ENCODE results near the gene SLC2A4.
A peak's percentile ranks its signal among the peaks of the same experiment; 100 is the strongest.
"Not testable (repeated sequence)": the region's sequence is repeated elsewhere in the genome, so short reads cannot be mapped to it uniquely, and the experiment has no call there.

The SLC2A4 gene

GRCh38 chr17:7281074-7281952 is at the start of gene SLC2A4:
SLC2A4 (plus strand) TSS chr17:7281718; CDS start chr17:7281935, 217 bp downstream.
- DNase-seq, result peak; percentile 93

DNA sequence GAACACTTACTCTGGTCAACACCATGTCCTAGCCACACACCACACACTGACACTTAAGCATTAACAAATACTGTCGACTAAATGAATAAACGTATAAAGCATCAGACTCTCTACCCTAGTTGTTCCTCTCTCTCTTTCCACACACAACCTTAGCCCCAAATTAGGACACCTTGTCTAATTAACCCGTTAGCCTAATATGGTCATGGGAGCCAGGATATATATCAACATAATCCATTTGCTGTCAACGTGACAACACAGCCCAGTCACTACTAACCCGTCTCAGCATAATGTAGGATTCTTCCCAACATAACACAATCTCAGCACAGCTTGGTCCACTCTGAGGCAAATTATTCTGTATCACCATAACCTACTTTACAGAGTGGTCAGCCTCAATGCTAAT is 49.4 kb upstream of the SLC2A4 start:
- DNase-seq, result no peak

DNA sequence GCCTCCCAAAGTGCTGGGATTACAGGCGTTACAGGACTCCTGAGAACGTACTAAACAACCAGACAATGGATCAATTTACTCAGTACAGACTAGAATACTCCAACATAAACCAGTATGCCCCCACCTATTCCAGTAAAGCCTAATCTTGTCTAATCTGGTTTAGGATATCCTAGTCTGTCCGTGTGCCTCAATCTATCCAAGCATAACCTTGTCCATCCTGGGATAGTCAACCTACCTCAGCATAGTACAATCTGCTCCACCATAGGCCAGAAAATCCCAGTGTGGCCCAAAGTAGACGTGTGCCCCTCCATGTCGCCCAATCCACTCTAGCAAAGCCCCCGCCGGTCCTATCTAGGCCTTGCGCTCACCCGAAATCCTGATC is 47.8 kb upstream of the SLC2A4 start:
- DNase-seq, result no peak

DNA sequence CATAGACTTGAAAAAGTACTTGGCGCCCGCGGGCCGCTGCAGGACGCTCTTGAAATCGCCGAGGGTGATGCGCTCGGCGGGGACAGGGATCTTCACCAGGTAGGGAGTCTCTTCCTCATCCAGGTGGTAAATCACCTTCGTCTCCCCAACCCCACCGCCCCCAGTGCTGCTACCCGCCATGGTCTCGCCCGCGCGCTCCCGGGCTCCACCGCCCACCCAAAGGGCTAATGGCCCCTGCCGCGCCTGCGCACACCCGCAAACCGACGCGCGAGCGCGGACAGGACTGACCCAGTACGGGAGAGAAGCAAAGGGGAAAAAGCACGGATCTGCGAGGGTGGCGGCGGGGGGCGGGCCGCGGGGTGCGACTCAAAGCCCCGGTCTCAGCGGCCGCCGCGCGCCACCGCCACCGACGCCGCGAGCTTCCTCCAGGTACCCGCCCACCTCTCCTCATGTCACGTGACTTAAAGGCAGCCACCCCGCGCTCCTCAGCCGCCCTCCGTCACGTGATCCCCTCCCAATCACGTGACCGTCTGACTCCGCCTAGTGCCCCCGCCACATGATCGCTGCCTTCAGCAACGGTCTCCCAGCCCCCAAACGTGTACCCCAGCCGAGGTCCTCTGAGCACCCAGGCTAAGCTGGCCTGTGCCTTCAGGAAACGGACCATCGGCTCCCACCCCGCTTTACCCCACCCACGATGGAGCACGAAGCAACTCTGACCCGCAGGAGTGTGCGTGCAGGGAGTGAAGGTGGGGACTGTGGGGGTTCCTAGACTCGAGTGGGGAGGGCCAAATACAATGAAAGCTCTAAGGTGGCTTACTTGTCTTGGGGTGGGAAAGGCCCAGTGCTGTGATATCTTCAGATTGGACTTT is 47.2 kb upstream of the SLC2A4 start, which contains the start of gene DVL2:
DVL2 (minus strand) TSS at position 435 of the 869 bp plus-strand sequence; CDS start at position 180, 255 bp downstream.
- DNase-seq, result peak; percentile 97

DNA sequence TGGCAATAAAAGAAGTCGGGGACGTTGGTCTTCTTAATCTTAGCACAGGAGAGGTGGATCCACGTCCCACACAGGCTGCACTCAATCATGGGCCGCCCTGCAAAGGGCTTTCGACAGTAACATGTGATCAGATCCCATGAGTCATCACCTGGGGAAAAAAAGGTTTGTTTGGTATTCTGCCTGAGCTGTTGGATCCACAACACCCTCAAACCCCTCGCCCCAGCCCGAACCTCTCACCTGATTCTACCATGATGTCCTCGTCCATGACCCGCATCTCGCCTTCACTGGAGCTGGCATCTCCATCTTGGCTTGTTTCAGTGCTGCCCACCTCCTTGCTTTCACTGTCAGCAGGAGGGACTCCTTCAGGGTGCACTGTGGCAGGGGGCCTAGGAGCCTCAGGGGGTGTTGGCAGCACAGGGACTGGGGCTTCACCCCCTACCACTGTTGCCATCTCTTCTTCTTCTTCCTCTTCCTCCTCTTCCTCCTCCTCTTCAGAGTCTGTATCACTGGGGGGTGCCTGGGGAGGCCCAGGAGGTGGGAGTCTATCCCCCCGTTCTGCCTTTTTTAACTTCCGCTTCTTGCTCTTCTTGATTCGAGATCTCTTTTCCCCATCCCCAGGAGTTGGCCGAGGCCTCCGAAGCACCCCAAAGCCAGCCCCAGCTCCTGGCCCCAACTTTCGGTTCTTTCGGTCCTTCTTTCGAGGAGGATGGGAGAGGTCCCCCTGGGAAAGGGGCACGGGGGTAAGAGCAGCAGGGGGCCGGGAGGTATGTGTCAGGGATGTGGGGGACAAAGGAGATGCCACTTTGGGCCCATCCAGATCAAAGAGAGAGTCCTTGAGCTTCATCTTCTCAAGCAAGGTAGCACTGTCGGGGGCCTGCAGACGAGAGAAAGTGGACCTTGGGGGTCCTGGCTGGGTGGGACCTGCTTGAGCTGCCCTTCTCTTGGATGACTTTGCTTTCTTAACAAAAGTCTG is 45.5 kb upstream of the SLC2A4 start:
- peak; percentile 25 for DNase-seq

- no peak for DNase-seq
Measured at GRCh38 chr17:7236808-7237207, 44.7 kb upstream of the SLC2A4 start.

DNA sequence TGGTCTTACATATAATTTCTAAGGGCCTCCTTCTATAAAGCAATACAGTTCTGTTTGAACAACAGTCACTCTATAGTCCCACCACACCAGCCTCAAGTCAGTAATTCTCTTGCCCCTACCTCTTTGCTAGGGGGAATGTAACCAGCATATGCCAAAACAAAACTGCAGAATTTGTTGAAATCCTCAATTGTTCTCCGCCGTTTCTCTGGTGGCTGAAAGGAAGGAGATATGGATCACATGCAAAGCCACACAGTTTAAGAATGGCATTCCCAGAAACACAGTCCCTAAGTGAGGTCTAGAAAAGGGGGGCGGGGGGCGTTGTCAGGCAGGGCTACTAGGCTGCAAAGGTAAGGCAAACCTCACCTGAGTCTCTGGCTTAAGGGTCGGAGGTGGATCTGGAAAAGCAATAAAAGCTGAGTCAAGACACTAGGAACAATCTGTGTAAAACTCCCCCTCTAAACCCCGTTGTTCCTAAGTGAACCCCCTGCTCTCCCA is 44.2 kb upstream of the SLC2A4 start:
- no peak for DNase-seq

GRCh38 chr17:7237761-7238419 is 43.6 kb upstream of the SLC2A4 start:
- peak; percentile 84 for DNase-seq

- peak; percentile 62 for DNase-seq
Measured at GRCh38 chr17:7238420-7239090, 43.0 kb upstream of the SLC2A4 start.

DNA sequence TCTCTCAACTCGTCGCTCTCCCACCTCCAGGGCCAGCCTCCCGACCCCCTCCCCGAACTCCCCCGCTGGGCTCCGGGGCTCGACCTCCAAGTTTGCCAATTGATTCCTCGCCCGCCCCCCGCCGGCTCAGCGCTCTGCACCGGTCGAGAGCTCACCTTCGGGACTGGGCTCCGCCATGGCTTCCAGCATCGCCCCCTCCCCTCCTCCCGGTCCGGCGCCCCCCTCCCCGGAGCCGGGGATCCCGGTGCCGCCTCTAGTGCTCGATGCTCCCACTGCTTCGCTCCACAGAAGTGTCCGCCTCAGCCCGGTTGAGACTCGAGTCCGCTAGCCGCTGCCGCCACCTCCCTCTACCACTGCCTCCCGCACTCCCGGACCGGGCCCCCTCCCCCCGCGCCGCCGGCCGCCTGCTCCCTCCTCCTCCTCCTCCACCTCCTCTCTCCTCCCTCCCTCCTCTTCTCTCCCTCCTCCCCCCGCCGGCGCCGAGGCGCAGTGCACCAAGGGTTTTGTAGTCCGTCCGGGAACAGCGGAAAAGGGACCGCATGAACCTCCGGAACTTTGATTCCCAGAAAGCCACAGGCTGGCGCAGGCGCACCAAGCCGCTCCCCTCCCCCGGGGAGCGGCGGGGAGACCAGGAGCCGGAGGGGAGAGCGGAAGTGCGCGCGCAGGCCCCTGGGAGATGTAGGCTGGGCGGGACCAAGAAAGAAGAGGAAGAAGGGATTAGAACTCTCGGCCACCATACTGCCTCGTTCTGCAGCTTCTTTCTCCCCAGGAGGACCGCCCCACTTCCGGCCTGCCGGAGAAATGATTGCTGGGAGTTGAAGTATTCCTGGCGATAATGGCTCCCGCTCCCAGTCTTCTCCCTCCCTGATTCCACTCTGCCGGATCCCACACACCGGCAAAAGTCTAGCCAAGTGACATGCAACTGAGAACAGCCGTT is 42.2 kb upstream of the SLC2A4 start, which contains the start of gene PHF23:
PHF23 (minus strand) TSS at position 367 of the 937 bp plus-strand sequence; CDS start at position 189, 178 bp downstream.
- DNase-seq, result peak; percentile 100

DNA sequence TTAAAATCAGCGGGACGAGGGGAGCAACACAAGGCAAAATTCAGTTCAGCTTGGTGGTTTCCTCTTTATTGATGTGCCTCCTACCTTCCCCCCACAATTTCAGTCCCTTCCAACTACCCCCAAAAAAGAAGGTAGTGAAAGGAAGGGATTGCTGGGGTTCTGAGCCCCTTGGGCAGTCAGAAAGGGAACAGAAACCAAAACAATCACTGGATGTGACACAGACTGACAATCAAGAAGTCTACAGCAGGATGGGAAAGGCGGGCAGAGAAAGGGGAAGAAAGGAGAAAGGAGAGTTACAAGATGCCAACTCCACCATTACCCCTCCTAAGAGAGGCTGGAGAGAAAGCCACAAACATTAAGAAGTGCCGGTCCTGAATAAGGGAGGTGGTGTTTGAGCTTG is 41.1 kb upstream of the SLC2A4 start:
- DNase-seq, result no peak

DNA sequence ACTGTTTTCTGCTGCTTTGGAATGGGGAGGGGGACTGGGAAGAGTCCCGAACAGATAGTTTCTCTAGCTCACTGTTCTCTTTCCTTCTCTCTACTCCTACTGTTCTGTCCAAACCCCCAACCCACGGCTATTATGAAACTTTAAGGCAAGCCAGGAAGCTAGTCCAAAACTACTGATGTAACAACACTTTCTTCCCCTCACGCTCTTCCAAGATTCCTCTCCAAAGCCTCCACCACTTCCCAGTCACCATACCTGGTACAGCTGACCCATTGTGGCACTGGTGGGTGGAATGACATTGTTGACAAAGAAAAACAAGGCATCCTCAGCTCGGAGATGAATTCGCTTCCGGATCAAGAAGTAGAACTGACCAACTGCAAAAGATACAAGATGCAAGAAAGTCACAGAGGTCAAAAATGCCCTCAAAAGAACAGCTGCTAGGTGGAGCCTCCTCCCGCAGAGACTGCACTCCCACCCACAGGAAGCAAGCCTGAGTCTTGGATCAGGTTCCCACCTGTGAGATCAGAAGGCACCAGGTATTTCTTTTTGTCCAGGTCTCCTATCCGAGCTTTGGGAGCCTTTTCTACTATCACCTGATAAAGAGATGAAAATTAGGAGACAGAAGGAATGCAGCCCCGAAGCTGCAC is 40.3 kb upstream of the SLC2A4 start:
- DNase-seq, result no peak

DNA sequence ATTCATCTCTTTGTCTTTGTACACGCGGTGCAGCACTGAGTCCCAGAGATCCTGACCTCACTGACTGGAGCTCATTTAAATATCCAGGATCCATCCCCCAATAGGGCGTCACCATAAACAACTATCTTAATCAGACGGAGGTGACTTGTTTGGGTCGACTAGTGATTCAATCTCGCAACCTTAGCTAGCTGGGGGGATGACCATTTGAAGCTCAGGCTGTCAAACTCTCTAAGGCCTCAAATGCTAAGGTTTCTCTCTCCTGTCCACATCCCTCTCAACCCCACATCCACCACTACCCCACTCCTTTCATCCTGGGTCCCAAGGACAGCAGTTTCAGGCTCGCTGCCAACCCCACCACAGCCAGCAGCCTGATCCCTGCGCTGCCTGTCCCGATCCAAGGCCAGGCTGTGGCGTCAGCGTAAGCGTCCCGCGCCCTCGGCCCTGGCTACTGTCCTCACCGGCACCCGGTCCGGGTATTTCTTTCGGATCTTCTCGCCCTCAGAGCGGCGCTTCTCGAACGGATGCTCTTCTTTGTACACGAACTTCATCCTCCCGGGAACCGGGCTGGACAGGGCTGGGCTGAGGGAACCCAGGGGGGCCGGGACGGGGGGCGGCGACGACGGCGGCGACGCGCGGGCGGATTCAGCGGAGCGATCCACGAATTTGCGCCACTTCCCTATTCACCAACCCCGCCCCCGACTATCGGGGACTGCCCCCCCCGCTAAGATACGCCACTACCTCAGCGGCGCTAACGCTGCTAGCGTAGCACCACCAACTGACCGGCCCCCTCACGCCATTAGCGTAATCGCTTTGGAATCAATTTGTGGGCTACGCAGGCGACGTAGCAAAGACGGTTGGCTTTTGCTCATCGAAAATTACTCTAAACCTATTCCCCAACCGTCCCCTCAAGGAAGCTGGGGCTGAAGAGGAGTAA is 39.5 kb upstream of the SLC2A4 start, which contains the start of gene GABARAP:
GABARAP (minus strand) TSS at position 667 of the 934 bp plus-strand sequence; CDS start at position 548, 119 bp downstream.
- DNase-seq, result peak; percentile 97

GRCh38 chr17:7242717-7243452 is 38.6 kb upstream of the SLC2A4 start:
- peak; percentile 97 for DNase-seq

DNA sequence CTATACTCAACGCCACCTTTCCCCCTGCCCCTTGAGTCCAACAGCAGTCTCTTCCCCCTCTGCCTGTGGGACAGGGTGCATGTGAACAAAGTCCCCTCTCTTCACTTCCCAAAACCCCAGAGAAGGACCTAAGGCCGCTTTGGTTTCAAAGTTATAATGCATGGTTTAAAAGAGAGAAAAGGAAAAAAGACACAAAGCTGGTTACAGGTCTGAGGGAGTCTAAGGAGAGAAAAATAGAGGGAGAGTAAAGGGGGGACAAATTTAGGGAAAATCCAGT is 38.1 kb upstream of the SLC2A4 start:
- DNase-seq, result no peak

DNA sequence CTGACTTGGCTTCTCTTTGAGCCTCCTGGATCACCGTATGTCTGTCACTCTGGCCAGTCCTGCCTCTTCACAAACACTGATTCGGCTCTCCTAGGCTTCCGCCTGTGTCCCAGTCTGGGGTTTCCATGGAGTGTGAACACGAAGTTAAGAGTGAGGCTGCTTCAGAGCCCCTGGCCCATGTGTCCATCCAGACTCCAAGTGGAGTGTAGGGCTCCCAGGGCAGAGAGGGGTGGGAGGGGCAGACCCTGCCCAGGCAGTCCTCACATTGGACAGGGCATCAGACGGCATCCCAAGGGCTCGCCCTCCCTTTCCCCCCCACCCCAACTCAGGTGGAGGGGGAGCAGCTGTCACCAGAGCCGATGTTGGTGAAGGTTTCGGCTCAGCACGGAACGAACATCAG is 37.7 kb upstream of the SLC2A4 start:
- DNase-seq, result not testable (repeated sequence)

DNA sequence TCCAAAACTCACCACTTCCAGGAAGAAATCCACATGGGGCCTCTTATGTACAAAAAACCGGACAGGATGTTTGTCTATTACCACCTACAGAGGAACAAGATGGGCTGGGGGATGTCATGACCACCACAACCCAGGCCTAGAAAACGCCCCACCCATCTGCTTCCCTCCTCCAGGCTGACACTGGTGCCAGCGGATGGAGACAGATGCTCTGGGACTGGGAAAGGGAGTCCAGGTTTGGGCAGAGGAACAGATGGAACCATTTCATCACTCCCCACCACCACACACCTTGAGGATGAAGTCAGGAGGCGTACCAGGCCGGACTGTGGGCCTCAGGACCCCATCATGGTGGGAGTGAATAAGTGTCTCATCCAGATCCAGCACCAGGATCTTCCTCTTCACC is 34.7 kb upstream of the SLC2A4 start:
- DNase-seq, result no peak

Data from femur (tissue), 1 donor.